Epithelial cell of esophagus (primary cell): ENCODE measurements around the gene C3.

ENCODE experiments used
- DNase-seq: peaks from one replicate; pipeline ENCODE4 v3.0.0; 2010; ENCODE audit warnings: low read depth
- H3K4me3 ChIP-seq: 2 replicates; pipeline ENCODE4 v1.5.1; 2011; ENCODE audit warnings: mild to moderate bottlenecking, low read length, control low read depth
- TF ChIP-seq, protein P1 (sequence below): IDR thresholded peaks from 2 replicates; pipeline ENCODE4 v1.5.1; 2011; ENCODE audit warnings: low read depth, mild to moderate bottlenecking, low read length, control low read depth, inconsistent platforms; ENCODE audit not compliant: insufficient read depth; ENCODE audit errors: missing control alignments

C3 gene

DNA sequence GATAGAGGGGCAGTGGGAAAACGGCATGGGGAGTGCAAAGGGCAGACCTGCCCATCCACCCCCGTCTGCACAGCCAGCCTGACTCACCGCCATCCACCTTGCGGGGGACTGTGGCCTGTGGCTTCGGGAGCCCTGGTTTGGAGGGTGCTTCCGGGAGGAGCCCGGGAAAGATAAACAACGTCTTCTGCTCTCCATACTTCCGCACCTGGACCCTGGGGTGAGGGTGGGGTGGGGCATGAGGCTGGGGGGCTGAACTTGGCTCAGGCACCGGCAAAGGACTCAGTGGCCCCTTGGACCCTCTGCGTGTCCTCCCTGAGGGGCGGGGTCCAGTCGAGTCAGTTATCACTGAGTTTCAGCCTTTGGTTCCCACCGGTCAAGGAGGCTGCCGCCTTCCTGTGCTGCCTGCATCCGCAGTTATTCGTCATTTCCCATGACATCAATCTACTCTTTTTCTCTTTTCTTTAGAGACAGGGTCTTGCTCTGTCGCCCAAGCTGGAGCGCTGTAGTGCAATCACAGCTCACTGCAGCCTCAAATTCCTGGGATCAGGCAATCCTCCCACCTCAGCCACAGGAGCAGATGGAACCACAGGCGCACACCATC lies 13.7 kb upstream of the C3 start:
- TF ChIP-seq, protein P1, sequence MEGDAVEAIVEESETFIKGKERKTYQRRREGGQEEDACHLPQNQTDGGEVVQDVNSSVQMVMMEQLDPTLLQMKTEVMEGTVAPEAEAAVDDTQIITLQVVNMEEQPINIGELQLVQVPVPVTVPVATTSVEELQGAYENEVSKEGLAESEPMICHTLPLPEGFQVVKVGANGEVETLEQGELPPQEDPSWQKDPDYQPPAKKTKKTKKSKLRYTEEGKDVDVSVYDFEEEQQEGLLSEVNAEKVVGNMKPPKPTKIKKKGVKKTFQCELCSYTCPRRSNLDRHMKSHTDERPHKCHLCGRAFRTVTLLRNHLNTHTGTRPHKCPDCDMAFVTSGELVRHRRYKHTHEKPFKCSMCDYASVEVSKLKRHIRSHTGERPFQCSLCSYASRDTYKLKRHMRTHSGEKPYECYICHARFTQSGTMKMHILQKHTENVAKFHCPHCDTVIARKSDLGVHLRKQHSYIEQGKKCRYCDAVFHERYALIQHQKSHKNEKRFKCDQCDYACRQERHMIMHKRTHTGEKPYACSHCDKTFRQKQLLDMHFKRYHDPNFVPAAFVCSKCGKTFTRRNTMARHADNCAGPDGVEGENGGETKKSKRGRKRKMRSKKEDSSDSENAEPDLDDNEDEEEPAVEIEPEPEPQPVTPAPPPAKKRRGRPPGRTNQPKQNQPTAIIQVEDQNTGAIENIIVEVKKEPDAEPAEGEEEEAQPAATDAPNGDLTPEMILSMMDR = no peak
- no peak for DNase-seq
- no peak overlapping the region for H3K4me3 ChIP-seq

DNA sequence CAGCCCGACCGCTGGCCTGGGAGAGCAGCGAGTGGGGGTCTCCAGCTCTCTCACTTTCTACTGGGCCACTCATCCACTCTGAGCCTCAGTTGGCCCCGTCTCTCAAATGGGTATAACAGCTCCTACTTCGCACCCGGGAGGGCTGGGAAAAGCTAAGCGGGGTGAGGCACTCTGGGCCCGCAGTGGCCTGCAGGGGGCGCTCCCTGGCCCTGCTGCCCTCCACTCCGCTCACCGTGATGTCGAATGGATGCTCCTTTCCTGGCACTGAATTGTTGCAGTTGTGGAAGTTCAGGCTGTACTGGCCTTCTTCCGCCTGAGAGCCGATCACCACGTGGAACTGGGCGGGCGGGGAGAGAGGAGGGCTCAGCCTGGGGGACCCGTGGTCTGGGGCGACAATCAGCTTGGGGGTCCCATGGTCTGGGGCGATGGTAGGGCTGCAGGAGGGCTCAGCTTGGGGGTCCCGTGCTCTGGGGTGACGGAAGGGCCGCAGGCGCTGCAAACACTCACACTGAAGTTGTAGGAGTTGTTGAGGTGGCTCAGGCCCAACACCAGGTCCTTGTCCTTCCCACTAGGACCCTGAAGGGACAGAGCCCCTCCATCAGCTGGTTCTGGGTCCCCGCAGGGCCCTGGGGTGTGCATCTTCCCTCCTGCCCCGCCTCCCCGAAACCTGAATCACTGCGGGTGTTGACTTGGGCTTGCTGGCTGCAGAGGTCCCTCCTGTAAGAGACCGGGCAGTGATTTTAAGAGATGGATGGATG lies 13.1 kb upstream of the C3 start:
- TF ChIP-seq, protein P1 = no peak
- H3K4me3 ChIP-seq = no peak overlapping the region
- no peak for DNase-seq

DNA sequence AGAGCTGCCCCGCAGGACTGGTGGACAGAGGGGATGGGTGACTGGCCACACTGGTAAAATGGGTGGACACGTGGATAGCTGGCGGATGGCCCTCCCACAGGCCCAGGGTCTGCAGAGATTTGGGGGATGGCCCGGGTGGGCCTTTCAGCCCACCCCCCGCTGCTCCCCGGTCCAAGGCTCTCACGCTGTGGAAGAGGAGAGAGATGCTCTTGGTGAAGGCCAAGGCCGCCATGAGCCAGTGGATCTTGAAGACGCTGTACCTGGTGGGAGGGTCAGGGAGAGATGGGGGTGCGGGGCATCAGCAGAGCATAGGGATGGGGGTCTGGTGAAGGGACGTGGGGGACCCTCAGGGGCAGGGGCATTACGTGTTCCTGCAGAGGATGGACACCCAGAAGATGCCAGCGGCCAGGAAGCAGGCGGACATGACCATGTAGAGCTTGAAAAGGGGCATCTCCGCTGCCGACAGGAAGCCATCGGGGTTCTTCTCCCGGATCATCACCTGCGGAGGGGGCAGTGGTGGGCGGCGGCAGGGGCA lies 12.4 kb upstream of the C3 start:
- DNase-seq = no peak
- H3K4me3 ChIP-seq = no peak overlapping the region
- TF ChIP-seq, protein P1 = no peak

DNA sequence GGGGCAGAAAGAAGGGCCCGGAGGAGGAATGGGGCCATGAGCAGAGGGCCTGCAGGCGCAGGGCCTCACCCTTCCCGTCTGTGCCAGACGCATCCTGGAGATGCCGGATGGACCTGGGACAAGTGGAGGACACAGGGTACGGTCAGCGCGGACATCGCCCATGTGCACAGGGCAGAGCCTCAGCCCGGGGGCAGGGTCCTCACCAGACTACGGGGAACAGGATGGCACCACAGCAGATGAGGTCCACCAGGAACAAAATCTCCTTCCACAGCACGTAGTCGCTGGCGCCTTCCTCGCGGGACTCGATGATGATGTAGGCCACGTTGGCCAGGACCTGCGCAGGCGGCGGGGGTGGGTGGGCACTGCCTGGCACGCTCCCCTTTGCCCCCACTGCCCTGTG lies 11.4 kb upstream of the C3 start:
- TF ChIP-seq, protein P1 = no peak
- no peak overlapping the region for H3K4me3 ChIP-seq
- no peak for DNase-seq

DNA sequence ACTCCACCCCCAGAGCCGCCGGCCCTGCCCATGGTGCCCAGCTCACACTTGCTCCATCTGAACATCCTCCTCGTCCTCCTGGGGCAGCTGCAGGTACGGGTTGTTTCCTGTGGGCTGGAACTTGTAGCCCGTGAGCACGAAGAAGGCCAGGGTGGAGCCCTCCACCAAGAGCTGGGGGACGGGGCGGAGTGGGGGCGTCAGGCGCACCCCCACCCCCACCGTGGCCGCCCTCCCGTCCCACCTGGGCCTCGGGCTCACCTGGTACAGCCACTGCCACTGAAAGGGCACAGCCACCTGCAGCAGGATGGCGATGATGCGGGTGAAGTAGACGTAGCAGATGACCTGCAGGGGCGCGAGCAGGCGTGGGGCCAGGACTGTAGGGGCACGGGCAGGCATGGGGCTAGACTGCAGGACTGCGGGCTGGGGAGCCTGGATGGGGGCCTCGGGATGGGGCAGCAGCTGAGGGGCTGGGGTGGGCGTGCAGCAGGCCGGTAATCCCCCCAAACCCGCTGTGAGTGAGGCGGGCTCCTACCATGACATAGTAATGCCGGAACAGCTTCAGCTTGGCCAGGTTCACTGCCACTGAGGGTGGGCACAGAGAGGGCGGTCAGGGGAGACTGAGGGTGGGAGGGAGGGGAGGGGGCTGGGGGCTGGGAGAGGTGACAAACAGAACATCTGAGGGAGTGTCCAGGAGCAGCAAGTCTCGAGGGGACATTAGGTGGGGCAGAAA lies 10.7 kb upstream of the C3 start:
- DNase-seq = no peak
- TF ChIP-seq, protein P1 = no peak
- no peak overlapping the region for H3K4me3 ChIP-seq

DNA sequence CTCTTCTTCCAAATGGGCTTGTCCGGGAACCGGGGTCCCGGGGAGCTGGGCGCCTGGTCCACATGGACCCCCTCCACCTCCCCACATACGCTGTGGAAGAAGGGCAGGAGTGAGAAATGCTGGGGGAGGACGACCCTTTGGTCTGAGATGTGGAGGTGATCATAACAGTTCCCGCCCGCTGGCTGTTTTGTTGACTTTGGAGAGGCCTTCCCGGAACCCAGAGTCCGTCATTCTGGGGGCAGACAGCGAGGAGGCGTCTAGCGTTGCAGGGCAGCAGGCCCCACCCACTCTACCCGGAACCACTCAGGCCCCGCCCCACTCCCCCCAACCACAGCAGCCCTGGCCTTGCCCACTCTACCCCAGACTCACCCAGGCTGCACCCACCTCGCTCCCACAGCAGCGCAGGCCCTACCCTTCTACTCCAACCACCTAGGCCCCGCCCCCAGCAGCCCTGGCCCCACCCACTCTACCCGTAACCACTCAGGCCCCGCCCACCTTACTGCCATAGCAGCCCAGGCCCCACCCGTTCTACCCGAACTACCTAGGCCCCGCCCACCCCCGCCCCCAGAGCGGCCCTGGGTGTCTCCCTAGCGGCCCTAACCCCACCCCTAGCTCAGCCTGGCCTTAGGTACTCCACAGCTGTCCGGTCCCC lies 9.8 kb upstream of the C3 start:
- DNase-seq = peak; percentile 66
- H3K4me3 ChIP-seq = no peak overlapping the region
- TF ChIP-seq, protein P1 = no peak
